RWPE2 (cell line): Measurements from ENCODE around the gene MOB4.

Source experiments
- ATAC-seq: fragments of 200-7000 bp; cut with Tn5 transposase; 3 replicates; pipeline ENCODE4 v1.9.1; 2021; ENCODE audit warnings: low read depth
- DNase-seq: peaks from one replicate; pipeline ENCODE4 v3.0.0-alpha.2; 2020; ENCODE audit warnings: low spot score
- H3K27ac ChIP-seq: fragments of 450-650 bp; 2 replicates; pipeline ENCODE4 v1.5.1; 2017; ENCODE audit warnings: mild to moderate bottlenecking; ENCODE audit not compliant: poor library complexity, severe bottlenecking
- H3K27me3 ChIP-seq: fragments of 250-450 bp; sonication (Bioruptor Pico); 2 replicates; pipeline ENCODE4 v1.5.1; 2021; ENCODE audit warnings: mild to moderate bottlenecking, moderate library complexity; ENCODE audit not compliant: insufficient read depth, poor library complexity, severe bottlenecking
- H3K36me3 ChIP-seq: fragments of 250-450 bp; sonication (Bioruptor Pico); 2 replicates; pipeline ENCODE4 v1.5.1; 2020; ENCODE audit warnings: low read depth, mild to moderate bottlenecking, moderate library complexity
- H3K4me1 ChIP-seq: fragments of 250-450 bp; sonication (Bioruptor Pico); 2 replicates; pipeline ENCODE4 v1.5.1; 2021; ENCODE audit warnings: mild to moderate bottlenecking, moderate library complexity; ENCODE audit not compliant: insufficient read depth, poor library complexity, severe bottlenecking
- H3K4me3 ChIP-seq: fragments of 250-450 bp; sonication (Bioruptor Pico); 2 replicates; pipeline ENCODE4 v1.5.1; 2021; ENCODE audit warnings: mild to moderate bottlenecking, moderate library complexity; ENCODE audit not compliant: severe bottlenecking
- H3K9me3 ChIP-seq: fragments of 250-450 bp; sonication (Bioruptor Pico); 2 replicates; pipeline ENCODE4 v1.5.1; 2021; ENCODE audit warnings: mild to moderate bottlenecking, moderate library complexity; ENCODE audit not compliant: severe bottlenecking
- TF ChIP-seq, protein P1 (sequence below): fragments of 450-650 bp; IDR thresholded peaks from one replicate; pipeline ENCODE4 v1.5.1; 2017; ENCODE audit warnings: mild to moderate bottlenecking, moderate library complexity; ENCODE audit not compliant: poor library complexity, severe bottlenecking

The MOB4 gene

GRCh38 chr2:197498235-197498936 is 17.5 kb upstream of the MOB4 start:
- no peaks in the 10 kb centered on the region for H3K9me3 ChIP-seq
- ATAC-seq (no peak), DNase-seq (no peak)
- no peaks in the 10 kb centered on the region for H3K27me3 ChIP-seq
- H3K4me1 ChIP-seq: peaks cover 25% of the 10 kb centered on the region
- TF ChIP-seq, protein P1, sequence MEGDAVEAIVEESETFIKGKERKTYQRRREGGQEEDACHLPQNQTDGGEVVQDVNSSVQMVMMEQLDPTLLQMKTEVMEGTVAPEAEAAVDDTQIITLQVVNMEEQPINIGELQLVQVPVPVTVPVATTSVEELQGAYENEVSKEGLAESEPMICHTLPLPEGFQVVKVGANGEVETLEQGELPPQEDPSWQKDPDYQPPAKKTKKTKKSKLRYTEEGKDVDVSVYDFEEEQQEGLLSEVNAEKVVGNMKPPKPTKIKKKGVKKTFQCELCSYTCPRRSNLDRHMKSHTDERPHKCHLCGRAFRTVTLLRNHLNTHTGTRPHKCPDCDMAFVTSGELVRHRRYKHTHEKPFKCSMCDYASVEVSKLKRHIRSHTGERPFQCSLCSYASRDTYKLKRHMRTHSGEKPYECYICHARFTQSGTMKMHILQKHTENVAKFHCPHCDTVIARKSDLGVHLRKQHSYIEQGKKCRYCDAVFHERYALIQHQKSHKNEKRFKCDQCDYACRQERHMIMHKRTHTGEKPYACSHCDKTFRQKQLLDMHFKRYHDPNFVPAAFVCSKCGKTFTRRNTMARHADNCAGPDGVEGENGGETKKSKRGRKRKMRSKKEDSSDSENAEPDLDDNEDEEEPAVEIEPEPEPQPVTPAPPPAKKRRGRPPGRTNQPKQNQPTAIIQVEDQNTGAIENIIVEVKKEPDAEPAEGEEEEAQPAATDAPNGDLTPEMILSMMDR: no peak
- peak overlapping the region; percentile 72 for H3K4me3 ChIP-seq
- peaks cover 81% of the 10 kb centered on the region for H3K36me3 ChIP-seq
- peak overlapping the region; percentile 85 for H3K27ac ChIP-seq

DNA sequence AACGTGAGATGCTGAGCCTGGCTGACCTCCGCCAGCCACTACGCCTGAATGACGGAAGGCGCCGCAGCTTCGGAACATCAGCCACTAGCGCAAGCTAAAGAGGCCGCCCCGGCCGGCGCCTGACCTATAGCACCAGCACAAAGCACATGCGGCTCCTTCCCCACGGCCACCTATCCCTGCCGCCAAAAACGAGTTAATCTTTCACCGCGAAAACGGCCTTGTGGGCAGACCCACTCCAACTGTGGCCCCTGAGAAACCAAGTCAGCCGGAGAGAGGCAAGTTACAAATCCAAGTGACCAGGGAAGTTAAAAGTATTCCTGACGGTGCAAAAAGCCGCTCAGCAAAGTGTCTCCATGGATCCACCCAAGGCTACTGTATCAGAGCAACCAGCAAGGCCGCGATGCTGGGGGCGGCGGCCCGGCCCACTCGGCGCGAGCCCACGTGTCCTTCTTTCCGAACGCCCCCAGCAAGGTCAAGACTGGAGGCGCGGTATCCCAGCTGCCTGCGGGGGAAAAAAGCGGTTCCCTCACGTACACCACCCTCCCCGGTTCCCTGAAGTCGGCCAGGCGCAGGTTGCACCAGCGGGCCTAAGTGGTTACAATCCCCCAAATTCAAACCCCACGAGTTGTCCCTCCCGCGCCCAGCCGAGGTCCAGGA is 16.8 kb upstream of the MOB4 start:
- peak; percentile 67 for DNase-seq
- peak; percentile 15 for ATAC-seq

DNA sequence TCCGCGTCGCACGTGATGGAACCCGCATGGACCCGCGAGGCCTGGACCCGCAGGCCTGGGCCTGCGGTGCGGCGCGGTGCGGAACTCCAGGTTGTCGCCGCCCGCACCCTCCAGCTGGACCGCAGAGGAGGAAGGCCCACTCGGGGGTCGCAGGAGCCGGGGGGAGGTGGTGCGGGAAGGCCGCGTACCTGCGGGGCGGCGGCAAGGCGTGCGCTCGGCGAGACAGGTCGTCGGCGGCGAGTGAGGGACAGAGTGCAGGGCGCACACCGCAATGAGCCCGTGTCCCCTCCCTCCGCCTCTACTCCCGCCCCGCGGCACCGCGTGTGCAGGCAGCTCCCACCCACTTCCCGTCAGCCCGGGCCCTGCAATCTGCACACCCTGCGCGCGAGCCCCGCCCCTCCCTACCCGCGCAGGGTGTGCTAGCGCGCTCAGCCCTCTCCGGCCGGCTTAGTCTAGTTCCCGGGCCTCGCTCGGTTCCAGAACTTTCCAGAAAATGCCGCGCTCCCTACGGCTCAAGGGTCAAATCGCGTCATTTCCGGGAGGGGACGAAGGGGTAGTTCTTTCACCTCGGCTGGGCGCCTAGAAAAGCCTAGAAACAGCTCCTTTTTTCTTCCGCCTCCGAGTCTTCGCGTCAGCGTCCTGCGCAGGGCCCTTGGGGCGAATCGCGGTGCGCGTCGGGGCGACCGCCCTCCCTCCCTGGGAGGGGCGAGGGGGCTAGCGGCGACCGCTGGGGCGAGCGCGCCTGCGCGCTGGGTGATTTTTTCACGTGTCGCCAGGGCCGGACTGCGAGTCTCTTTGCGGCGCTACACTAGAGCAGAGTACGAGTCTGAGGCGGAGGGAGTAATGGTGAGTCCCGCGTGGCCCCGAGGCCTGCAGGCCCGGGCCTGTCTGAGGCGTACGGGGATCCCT is 16.0 kb upstream of the MOB4 start, which contains the start of the genes HSPD1 and HSPE1:
TSS of gene HSPD1 (minus strand) at position 247 of the 909 bp plus-strand sequence. CDS start 992 bp downstream, outside the sequence.
TSS of gene HSPE1 (plus strand) at position 786 of the 909 bp plus-strand sequence. CDS start at position 844, 58 bp downstream.
- Histone ChIP-seq H3K9me3 (no peaks in the 10 kb centered on the region), H3K4me3 (peak within 1 kb of the TSS; percentile 72), H3K36me3 (peaks cover 77% of the 10 kb centered on the region), H3K4me1 (peaks cover 25% of the 10 kb centered on the region), H3K27me3 (no peaks in the 10 kb centered on the region), H3K27ac (peak within 1 kb of the TSS; percentile 85)
- peak; percentile 98 for DNase-seq
- TF ChIP-seq, protein P1: no peak
- ATAC-seq: peak; percentile 88

More for the DNA sequence above, 16.8 kb upstream of the MOB4 start:
- TF ChIP-seq, protein P1: no peak
- Histone ChIP-seq H3K27me3 (no peaks in the 10 kb centered on the region), H3K4me3 (peak overlapping the region; percentile 72), H3K9me3 (no peaks in the 10 kb centered on the region), H3K27ac (peak overlapping the region; percentile 85), H3K4me1 (peaks cover 25% of the 10 kb centered on the region), H3K36me3 (peaks cover 79% of the 10 kb centered on the region)

- Histone ChIP-seq H3K27ac (peak overlapping the region; percentile 85), H3K4me1 (peaks cover 25% of the 10 kb centered on the region), H3K4me3 (peak overlapping the region; percentile 72), H3K9me3 (no peaks in the 10 kb centered on the region), H3K36me3 (peaks cover 73% of the 10 kb centered on the region), H3K27me3 (no peaks in the 10 kb centered on the region)
- DNase-seq (no peak), ATAC-seq (no peak)
- TF ChIP-seq, protein P1: no peak
Observed at GRCh38 chr2:197500503-197501131, 15.2 kb upstream of the MOB4 start.
